Loucy (cell line): Measurements from ENCODE around the gene CD300E.

Experiments used
- H2AFZ ChIP-seq: fragments of 200-600 bp; sonication (generic); 2 replicates; pipeline ENCODE4 v1.6.0; 2016; ENCODE audit warnings: antibody characterized with exemption, mild to moderate bottlenecking, low read length, moderate library complexity
- H3F3A ChIP-seq: fragments of 200-600 bp; 2 replicates; pipeline ENCODE4 v1.6.0; 2016; ENCODE audit warnings: antibody characterized with exemption, low read depth, mild to moderate bottlenecking
- H3K27me3 ChIP-seq: fragments of 200-600 bp; sonication (generic); 2 replicates; pipeline ENCODE4 v1.6.1; 2014; ENCODE audit warnings: low read length, mild to moderate bottlenecking; ENCODE audit not compliant: insufficient read depth, poor library complexity, severe bottlenecking
- H3K36me3 ChIP-seq: fragments of 200-600 bp; sonication (generic); 2 replicates; pipeline ENCODE4 v1.6.1; 2016; ENCODE audit warnings: low read length; ENCODE audit not compliant: insufficient read depth
- H3K4me1 ChIP-seq: fragments of 200-600 bp; sonication (generic); 2 replicates; pipeline ENCODE4 v1.5.1; 2014; ENCODE audit warnings: low read length, mild to moderate bottlenecking; ENCODE audit not compliant: insufficient read depth, poor library complexity, severe bottlenecking
- H3K4me2 ChIP-seq: fragments of 200-600 bp; sonication (generic); 2 replicates; pipeline ENCODE4 v1.6.0; 2014; ENCODE audit warnings: antibody characterized with exemption, low read length, low read depth, mild to moderate bottlenecking; ENCODE audit not compliant: poor library complexity, severe bottlenecking
- H3K4me3 ChIP-seq: fragments of 200-600 bp; sonication (generic); 2 replicates; pipeline ENCODE4 v1.5.1; 2014; ENCODE audit warnings: low read length, mild to moderate bottlenecking, mixed read lengths; ENCODE audit not compliant: poor library complexity, severe bottlenecking
- H3K79me2 ChIP-seq: fragments of 200-600 bp; sonication (generic); 2 replicates; pipeline ENCODE4 v1.6.1; 2014; ENCODE audit warnings: low read length; ENCODE audit not compliant: insufficient read depth
- H3K9ac ChIP-seq: fragments of 200-600 bp; sonication (generic); 2 replicates; pipeline ENCODE4 v1.6.0; 2014; ENCODE audit warnings: mild to moderate bottlenecking, low read depth, low read length, moderate library complexity; ENCODE audit not compliant: poor library complexity, severe bottlenecking
- H3K9me2 ChIP-seq: fragments of 200-600 bp; sonication (generic); replicated peaks from 2 replicates; pipeline ENCODE4 v1.6.1; 2016; ENCODE audit warnings: low read depth, low read length, mixed read lengths
- H3K9me3 ChIP-seq: fragments of 200-600 bp; sonication (generic); 2 replicates; pipeline ENCODE4 v1.6.1; 2014; ENCODE audit warnings: mild to moderate bottlenecking, antibody characterized with exemption, low read length, low read depth; ENCODE audit not compliant: insufficient read depth
- H4K20me1 ChIP-seq: fragments of 200-600 bp; sonication (generic); 2 replicates; pipeline ENCODE4 v1.6.0; 2014; ENCODE audit warnings: antibody characterized with exemption, low read length, mild to moderate bottlenecking; ENCODE audit not compliant: insufficient read depth, poor library complexity, severe bottlenecking
- CTCF ChIP-seq: fragments of 200-600 bp; sonication (generic); conservative IDR thresholded peaks from 2 replicates; pipeline ENCODE4 v1.5.1; 2014; ENCODE audit warnings: mild to moderate bottlenecking, antibody characterized with exemption, low read length
- EZH2phosphoT487 ChIP-seq: fragments of 200-600 bp; IDR thresholded peaks from 2 replicates; pipeline ENCODE4 v1.6.1; 2018; ENCODE audit warnings: antibody characterized with exemption, mild to moderate bottlenecking, moderate library complexity, borderline replicate concordance

The CD300E gene

GRCh38 chr17:74652020-74652419 lies 28.5 kb upstream of the CD300E start:
- no peak overlapping the region for H3K4me3 ChIP-seq
- no peaks in the 10 kb centered on the region for H3F3A ChIP-seq
- no peaks in the 10 kb centered on the region for H3K9me2 ChIP-seq
- H2AFZ ChIP-seq, result no peak overlapping the region
- H3K4me1 ChIP-seq, result no peaks in the 10 kb centered on the region
- no peak overlapping the region for H3K9ac ChIP-seq
- H3K4me2 ChIP-seq, result no peak overlapping the region
- H3K27me3 ChIP-seq, result peaks cover 5% of the 10 kb centered on the region
- no peaks in the 10 kb centered on the region for H3K79me2 ChIP-seq
- TF ChIP-seq CTCF, result no peak
- TF ChIP-seq EZH2phosphoT487, result no peak
- no peaks in the 10 kb centered on the region for H4K20me1 ChIP-seq
- H3K36me3 ChIP-seq, result no peaks in the 10 kb centered on the region
- H3K9me3 ChIP-seq, result no peaks in the 10 kb centered on the region

GRCh38 chr17:74649909-74650308 lies 26.4 kb upstream of the CD300E start:
- H3K4me2 ChIP-seq, result no peak overlapping the region
- no peak overlapping the region for H2AFZ ChIP-seq
- no peaks in the 10 kb centered on the region for H3K9me2 ChIP-seq
- H3K79me2 ChIP-seq, result no peaks in the 10 kb centered on the region
- peaks cover 5% of the 10 kb centered on the region for H3K27me3 ChIP-seq
- no peaks in the 10 kb centered on the region for H4K20me1 ChIP-seq
- no peaks in the 10 kb centered on the region for H3K4me1 ChIP-seq
- no peaks in the 10 kb centered on the region for H3F3A ChIP-seq
- no peak overlapping the region for H3K4me3 ChIP-seq
- no peaks in the 10 kb centered on the region for H3K9me3 ChIP-seq
- no peak overlapping the region for H3K9ac ChIP-seq
- TF ChIP-seq CTCF (no peak), EZH2phosphoT487 (no peak)
- H3K36me3 ChIP-seq, result no peaks in the 10 kb centered on the region

- Histone ChIP-seq H3K27me3 (peaks cover 5% of the 10 kb centered on the region), H3K4me2 (no peak overlapping the region), H3K9ac (no peak overlapping the region), H3K4me3 (no peak overlapping the region), H2AFZ (no peak overlapping the region), H3K9me3 (no peaks in the 10 kb centered on the region), H3K36me3 (no peaks in the 10 kb centered on the region), H3K79me2 (no peaks in the 10 kb centered on the region), H4K20me1 (no peaks in the 10 kb centered on the region), H3K4me1 (no peaks in the 10 kb centered on the region), H3F3A (no peaks in the 10 kb centered on the region), H3K9me2 (no peaks in the 10 kb centered on the region)
- TF ChIP-seq EZH2phosphoT487 (no peak), CTCF (no peak)
Measured at GRCh38 chr17:74647871-74648672, 24.5 kb upstream of the CD300E start.
